Keratinocyte (primary cell): ENCODE measurements around the gene ASXL2. TPM values are rescaled to one million over a fixed set of nuclear protein-coding genes. Genes with fewer than 3 reads are reported as not detected.

Experiments
- DNase-seq: peaks from one replicate; pipeline ENCODE4 v3.0.0-alpha.2; 2011; ENCODE audit warnings: low read depth, missing footprints, low spot score
- FAIRE-seq: peaks from 2 replicates; lab custom pipeline; 2011; peaks lifted over from hg19 to GRCh38; lab: Jason Lieb, UNC
- H2AFZ ChIP-seq: 2 replicates; pipeline ENCODE4 v1.6.0; 2012; ENCODE audit warnings: low read length, control low read depth, inconsistent platforms; ENCODE audit not compliant: control insufficient read depth
- H3K27ac ChIP-seq: 2 replicates; pipeline ENCODE4 v1.5.1; 2011; ENCODE audit warnings: low read length; ENCODE audit not compliant: control insufficient read depth, insufficient read depth
- H3K27me3 ChIP-seq: 3 replicates; pipeline ENCODE4 v1.6.0; 2011; ENCODE audit warnings: low read length; ENCODE audit not compliant: control insufficient read depth, insufficient read depth; ENCODE audit errors: extremely low read depth
- H3K36me3 ChIP-seq, 2 experiments: 2 replicates in 1 of 2; 3 replicates in 1 of 2; pipeline ENCODE4 v1.5.1; 2011; ENCODE audit warnings: low read length in 2 of 2, mild to moderate bottlenecking in 1 of 2; ENCODE audit not compliant: control insufficient read depth in 2 of 2, insufficient read depth in 2 of 2; ENCODE audit errors: extremely low read depth in 1 of 2
- H3K4me1 ChIP-seq: 3 replicates; pipeline ENCODE4 v1.5.1; 2011; ENCODE audit warnings: low read length; ENCODE audit not compliant: control insufficient read depth, insufficient read depth; ENCODE audit errors: extremely low read depth
- H3K4me2 ChIP-seq: 3 replicates; pipeline ENCODE4 v1.6.0; 2011; ENCODE audit warnings: low read depth, low read length; ENCODE audit not compliant: control insufficient read depth, insufficient read depth; ENCODE audit errors: extremely low read depth
- H3K4me3 ChIP-seq, 3 experiments: fragments of 200-600 bp in 1 of 3; sonication (generic) in 1 of 3; 2 replicates in 2 of 3; 3 replicates in 1 of 3; pipeline ENCODE4 v1.5.1; 2011 to 2016; ENCODE audit warnings: low read length in 3 of 3, mild to moderate bottlenecking in 3 of 3, control low read depth in 2 of 3, inconsistent platforms in 1 of 3, low read depth in 1 of 3, mixed read lengths in 1 of 3, mixed run types in 1 of 3, moderate library complexity in 1 of 3; ENCODE audit not compliant: control insufficient read depth in 2 of 3, insufficient read depth in 2 of 3; ENCODE audit errors: extremely low read depth in 1 of 3
- H3K79me2 ChIP-seq: 2 replicates; pipeline ENCODE4 v1.6.0; 2012; ENCODE audit warnings: low read length; ENCODE audit not compliant: control insufficient read depth, insufficient read depth
- H3K9ac ChIP-seq: 3 replicates; pipeline ENCODE4 v1.6.0; 2011; ENCODE audit warnings: low read length; ENCODE audit not compliant: control insufficient read depth, insufficient read depth; ENCODE audit errors: extremely low read depth
- H3K9me1 ChIP-seq: 3 replicates; pipeline ENCODE4 v1.6.0; 2011; ENCODE audit warnings: low read length; ENCODE audit not compliant: control insufficient read depth, insufficient read depth; ENCODE audit errors: extremely low read depth
- H3K9me3 ChIP-seq: 2 replicates; pipeline ENCODE4 v1.5.1; 2012; ENCODE audit warnings: low read depth, low read length; ENCODE audit not compliant: control insufficient read depth
- H4K20me1 ChIP-seq: 3 replicates; pipeline ENCODE4 v1.6.0; 2011; ENCODE audit warnings: low read length; ENCODE audit not compliant: control insufficient read depth, insufficient read depth; ENCODE audit errors: extremely low read depth
- EZH2 ChIP-seq: IDR thresholded peaks from one replicate; pipeline ENCODE4 v1.6.1; 2012; ENCODE audit warnings: inconsistent platforms, mild to moderate bottlenecking, low read length, moderate library complexity
- dilution Hi-C: fragments of 300-500 bp; cut with MboI; formaldehyde crosslinking; loops from one replicate; pipeline ENCODE4 v1.7.0; 2020; ENCODE audit warnings: low sequenced_read_pairs; ENCODE audit not compliant: extremely low pct_ligation_motif_present
- polyA plus RNA-seq, 5 experiments: library from polyadenylated mRNA; depleted of rRNA in 3 of 5; stranded (reverse) in 3 of 5; stranded (forward) in 1 of 5; unstranded in 1 of 5; fragments of >200 nt; gene quantifications; 1 replicate in 1 of 5; 2 replicates in 3 of 5; 3 replicates in 1 of 5; pipeline versions ENCODE4 v1.2.1 to v1.2.3, GENCODE V29; 2011 to 2012; ENCODE audit warnings: missing spikeins in 2 of 5, low read depth in 1 of 5, low replicate concordance in 1 of 5
- TF ChIP-seq, protein P1 (sequence below), 3 experiments: IDR thresholded peaks in 1 of 3; conservative IDR thresholded peaks in 1 of 3; optimal IDR thresholded peaks in 1 of 3; 2 replicates in 2 of 3; 3 replicates in 1 of 3; pipeline versions ENCODE3 to v1.5.1; 2011; ENCODE audit warnings: low read length in 3 of 3, mild to moderate bottlenecking in 3 of 3, moderate library complexity in 2 of 3, control low read depth in 1 of 3, inconsistent platforms in 1 of 3; ENCODE audit not compliant: insufficient read depth in 2 of 3; ENCODE audit errors: extremely low read depth in 1 of 3

Gene ASXL2
- polyA plus RNA-seq, 1 donor (not counting 4 experiments of a cell fraction or from before 2014, with no cell fraction given) = 12.5 TPM

DNA sequence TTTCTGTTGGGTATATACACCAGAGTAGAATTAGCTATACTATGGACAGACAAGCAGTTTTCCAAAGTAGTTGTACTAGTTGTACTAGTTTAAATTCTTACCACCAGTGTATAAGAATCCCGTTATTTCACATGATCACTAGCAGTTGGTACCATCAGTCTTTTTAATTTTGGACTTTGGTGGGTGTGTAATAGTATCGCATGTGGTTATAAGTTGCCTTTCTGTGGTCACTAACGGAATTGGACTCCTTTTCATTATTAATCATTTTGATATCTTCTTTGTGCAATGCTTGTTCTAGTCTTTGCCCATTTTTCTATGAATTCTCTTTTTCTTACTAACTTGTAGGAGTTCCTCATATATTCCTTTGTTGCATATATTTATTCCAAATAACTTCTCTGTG is 89.8 kb downstream of the ASXL2 start:
- no peak for TF ChIP-seq EZH2
- TF ChIP-seq, protein P1, sequence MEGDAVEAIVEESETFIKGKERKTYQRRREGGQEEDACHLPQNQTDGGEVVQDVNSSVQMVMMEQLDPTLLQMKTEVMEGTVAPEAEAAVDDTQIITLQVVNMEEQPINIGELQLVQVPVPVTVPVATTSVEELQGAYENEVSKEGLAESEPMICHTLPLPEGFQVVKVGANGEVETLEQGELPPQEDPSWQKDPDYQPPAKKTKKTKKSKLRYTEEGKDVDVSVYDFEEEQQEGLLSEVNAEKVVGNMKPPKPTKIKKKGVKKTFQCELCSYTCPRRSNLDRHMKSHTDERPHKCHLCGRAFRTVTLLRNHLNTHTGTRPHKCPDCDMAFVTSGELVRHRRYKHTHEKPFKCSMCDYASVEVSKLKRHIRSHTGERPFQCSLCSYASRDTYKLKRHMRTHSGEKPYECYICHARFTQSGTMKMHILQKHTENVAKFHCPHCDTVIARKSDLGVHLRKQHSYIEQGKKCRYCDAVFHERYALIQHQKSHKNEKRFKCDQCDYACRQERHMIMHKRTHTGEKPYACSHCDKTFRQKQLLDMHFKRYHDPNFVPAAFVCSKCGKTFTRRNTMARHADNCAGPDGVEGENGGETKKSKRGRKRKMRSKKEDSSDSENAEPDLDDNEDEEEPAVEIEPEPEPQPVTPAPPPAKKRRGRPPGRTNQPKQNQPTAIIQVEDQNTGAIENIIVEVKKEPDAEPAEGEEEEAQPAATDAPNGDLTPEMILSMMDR (optimal IDR thresholded peaks at IDR 0.05 in 1 of 3, IDR thresholded peaks at IDR 0.05 in 1 of 3, conservative IDR thresholded peaks at IDR 0.05 in 1 of 3; ENCODE audit: extremely low read depth in 1 of 3, insufficient read depth in 2 of 3, low read length in 3 of 3) = no peak
- Histone ChIP-seq H3K9me1 (no peaks in the 10 kb centered on the region), H4K20me1 (no peaks in the 10 kb centered on the region), H3K9ac (no peak overlapping the region), H3K79me2 (no peaks in the 10 kb centered on the region), H3K4me2 (no peak overlapping the region), H3K27ac (no peak overlapping the region), H3K27me3 (no peaks in the 10 kb centered on the region), H3K36me3 (peaks cover 0 to 4% of the 10 kb centered on the region in 2 experiments), H2AFZ (no peak overlapping the region), H3K4me3 (no peak overlapping the region), H3K4me1 (no peaks in the 10 kb centered on the region), H3K9me3 (no peaks in the 10 kb centered on the region)
- FAIRE-seq = no peak
- dilution Hi-C loops = no loop called here
- no peak for DNase-seq

DNA sequence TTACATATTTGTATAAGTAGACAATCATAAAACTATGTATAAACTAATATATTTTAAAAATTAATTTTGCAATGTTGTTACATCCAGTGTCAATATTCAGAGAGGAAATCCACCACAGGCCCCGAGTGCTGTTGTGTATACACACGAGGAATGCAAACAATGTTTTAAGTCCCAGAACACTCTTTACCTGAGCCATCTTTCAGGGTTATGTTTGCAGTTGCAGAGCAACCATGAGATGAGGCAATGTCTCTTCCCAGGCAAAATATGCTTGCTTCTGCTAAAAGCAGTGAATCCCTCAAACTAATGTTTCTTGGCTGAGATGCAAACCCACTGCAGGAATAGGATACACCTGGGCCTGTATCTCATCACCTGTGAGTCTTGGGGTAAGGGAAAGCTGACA is 91.3 kb downstream of the ASXL2 start:
- H4K20me1 ChIP-seq = no peaks in the 10 kb centered on the region

More for the DNA sequence above, 91.3 kb downstream of the ASXL2 start:
- no peaks in the 10 kb centered on the region for H3K9me1 ChIP-seq
- H3K4me3 ChIP-seq = no peak overlapping the region
- TF ChIP-seq, protein P1 (optimal IDR thresholded peaks at IDR 0.05 in 1 of 3, IDR thresholded peaks at IDR 0.05 in 1 of 3, conservative IDR thresholded peaks at IDR 0.05 in 1 of 3; ENCODE audit: extremely low read depth in 1 of 3, insufficient read depth in 2 of 3, low read length in 3 of 3) = no peak
- TF ChIP-seq EZH2 = no peak
- peaks cover 0 to 4% of the 10 kb centered on the region in 2 experiments for H3K36me3 ChIP-seq
- no peak overlapping the region for H3K9ac ChIP-seq
- dilution Hi-C loops = no loop called here
- no peaks in the 10 kb centered on the region for H3K79me2 ChIP-seq
- no peaks in the 10 kb centered on the region for H3K9me3 ChIP-seq
- H3K27ac ChIP-seq = no peak overlapping the region
- no peak overlapping the region for H2AFZ ChIP-seq
- no peak overlapping the region for H3K4me2 ChIP-seq
- DNase-seq (no peak), FAIRE-seq (no peak)
- no peaks in the 10 kb centered on the region for H3K27me3 ChIP-seq
- H3K4me1 ChIP-seq = no peaks in the 10 kb centered on the region
